Measurements from ENCODE around the gene TPRKB.

Gene TPRKB

DNA sequence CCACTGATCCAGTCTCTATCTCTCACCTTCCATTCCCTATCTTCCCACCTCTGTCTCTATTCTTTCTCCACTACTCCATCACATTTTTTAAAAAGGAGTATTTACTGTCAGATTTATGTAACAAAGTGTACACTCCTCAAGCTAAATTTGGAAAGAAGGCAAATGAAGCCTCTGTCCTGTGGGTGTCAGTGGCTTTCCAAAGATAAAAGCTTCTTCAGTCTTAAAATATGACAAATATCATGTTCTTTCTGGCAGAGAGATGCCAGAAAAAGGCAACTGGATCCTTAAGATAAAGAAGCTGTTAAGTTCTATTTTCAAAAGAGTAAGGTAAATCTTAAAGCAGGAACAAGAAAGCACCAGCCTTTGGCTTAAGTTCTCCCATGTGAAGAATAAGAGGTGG lies 35.7 kb upstream of the TPRKB start:
- TF ChIP-seq, protein P1, sequence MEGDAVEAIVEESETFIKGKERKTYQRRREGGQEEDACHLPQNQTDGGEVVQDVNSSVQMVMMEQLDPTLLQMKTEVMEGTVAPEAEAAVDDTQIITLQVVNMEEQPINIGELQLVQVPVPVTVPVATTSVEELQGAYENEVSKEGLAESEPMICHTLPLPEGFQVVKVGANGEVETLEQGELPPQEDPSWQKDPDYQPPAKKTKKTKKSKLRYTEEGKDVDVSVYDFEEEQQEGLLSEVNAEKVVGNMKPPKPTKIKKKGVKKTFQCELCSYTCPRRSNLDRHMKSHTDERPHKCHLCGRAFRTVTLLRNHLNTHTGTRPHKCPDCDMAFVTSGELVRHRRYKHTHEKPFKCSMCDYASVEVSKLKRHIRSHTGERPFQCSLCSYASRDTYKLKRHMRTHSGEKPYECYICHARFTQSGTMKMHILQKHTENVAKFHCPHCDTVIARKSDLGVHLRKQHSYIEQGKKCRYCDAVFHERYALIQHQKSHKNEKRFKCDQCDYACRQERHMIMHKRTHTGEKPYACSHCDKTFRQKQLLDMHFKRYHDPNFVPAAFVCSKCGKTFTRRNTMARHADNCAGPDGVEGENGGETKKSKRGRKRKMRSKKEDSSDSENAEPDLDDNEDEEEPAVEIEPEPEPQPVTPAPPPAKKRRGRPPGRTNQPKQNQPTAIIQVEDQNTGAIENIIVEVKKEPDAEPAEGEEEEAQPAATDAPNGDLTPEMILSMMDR (IDR thresholded peaks at IDR 0.05; ENCODE audit: insufficient read depth, missing control alignments) = no peak

DNA sequence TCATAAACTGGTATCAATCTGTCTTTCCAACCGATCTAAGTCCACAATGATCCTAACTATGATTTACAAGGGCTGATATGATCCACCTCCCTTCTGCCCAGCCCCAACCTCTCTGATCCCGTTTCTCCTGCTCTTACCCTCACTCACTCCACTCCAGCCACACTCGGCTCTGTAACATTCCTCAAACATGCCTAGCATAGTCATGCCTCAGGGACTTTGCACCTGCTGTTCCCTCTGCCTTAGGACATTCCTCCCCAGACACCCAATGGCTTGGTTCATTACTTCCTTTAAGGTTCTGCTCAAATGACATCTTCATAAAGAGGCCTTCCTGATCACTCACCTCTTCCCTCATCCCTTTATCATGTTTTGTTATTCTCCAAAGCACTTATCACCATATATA lies 33.6 kb upstream of the TPRKB start:
- DNase-seq (ENCODE audit: insufficient read length, low spot score) = no peak
- FAIRE-seq = no peak
- TF ChIP-seq, protein P1 (IDR thresholded peaks at IDR 0.05; ENCODE audit: insufficient read depth, missing control alignments) = no peak

More for the DNA sequence above, 35.7 kb upstream of the TPRKB start:
- FAIRE-seq = no peak
- DNase-seq (ENCODE audit: insufficient read length, low spot score) = no peak

DNA sequence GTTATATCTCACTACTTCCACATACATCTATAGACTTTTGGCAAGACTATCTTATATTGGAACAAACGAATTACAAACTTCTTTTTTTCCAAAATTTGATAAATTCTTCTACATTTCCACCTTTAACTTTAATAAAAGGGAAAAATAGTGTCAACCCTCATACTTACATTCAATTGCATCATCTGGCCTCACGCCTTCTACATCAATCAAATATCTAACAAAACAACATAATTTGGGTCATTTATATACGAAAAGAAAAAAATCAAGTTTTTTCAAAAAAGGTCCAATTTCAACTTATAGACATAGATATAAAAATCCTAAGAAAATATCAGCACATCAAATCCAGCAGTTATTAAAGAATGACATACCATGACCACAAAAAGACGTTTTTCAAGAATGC lies 29.8 kb upstream of the TPRKB start:
- TF ChIP-seq, protein P1 (IDR thresholded peaks at IDR 0.05; ENCODE audit: insufficient read depth, missing control alignments) = no peak
- FAIRE-seq = no peak
- no peak for DNase-seq (ENCODE audit: insufficient read length, low spot score)

DNA sequence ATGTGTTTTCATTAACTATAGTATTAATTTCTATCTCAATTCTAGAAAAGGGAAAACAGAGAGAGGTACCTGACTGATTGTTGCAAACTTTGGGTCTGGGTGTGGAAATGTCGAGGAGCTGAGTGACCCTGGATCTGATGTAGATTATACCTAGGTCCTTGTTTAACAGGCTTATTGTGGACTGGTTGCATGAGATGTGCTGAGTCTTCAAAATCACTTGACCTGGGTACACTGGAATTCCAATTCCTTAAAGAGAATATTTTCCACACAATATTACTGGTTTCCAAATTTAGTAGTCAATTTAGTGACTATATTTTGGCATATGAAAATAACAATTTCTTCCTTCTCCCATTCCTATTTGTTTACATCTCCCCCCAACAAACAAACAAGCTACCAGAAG lies 29.2 kb upstream of the TPRKB start:
- FAIRE-seq = no peak
- TF ChIP-seq, protein P1 (IDR thresholded peaks at IDR 0.05; ENCODE audit: insufficient read depth, missing control alignments) = no peak

DNA sequence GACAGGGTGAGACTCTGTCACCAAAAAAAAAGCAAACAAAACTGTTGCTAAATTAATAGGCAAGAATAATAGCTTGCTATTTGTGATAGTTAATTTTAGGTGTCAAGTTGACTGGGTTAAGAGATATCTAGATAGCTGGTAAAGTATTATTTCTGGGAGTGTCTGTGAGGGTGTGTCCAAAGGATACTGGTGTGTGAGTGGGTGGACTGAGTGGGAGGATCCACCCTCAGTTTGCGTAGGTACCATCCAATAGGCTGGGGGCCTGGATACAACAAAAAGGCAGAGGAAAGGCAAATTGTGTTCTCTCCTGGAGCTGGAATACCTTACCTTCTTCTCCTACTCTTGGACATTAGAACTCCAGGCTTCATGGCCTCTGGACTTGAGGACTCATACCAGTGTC lies 27.8 kb upstream of the TPRKB start:
- TF ChIP-seq, protein P1 (IDR thresholded peaks at IDR 0.05; ENCODE audit: insufficient read depth, missing control alignments) = no peak
- DNase-seq (ENCODE audit: insufficient read length, low spot score) = no peak
- FAIRE-seq = no peak

More for the DNA sequence above, 29.2 kb upstream of the TPRKB start:
- DNase-seq (ENCODE audit: insufficient read length, low spot score) = no peak

DNA sequence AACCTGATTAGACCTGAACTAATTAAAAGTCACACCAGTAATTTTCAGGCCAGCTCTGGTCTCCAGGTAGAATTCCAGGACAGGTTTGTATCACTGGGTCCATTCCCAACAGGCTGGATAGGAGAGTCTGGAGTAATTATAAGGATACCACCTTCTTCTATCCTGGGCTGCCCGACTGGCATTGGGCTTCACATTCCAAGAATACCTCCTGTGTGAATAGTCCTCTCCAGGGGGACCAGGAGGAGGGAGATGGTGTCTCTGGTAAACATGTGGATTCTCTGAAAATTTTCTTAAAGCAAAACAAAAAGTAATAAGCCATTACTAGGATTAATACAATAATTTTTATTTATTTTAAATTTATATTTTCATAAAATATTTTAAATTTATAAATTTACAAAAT lies 25.4 kb upstream of the TPRKB start:
- DNase-seq (ENCODE audit: insufficient read length, low spot score) (no peak), FAIRE-seq (no peak)
- TF ChIP-seq, protein P1 (IDR thresholded peaks at IDR 0.05; ENCODE audit: insufficient read depth, missing control alignments) = no peak

DNA sequence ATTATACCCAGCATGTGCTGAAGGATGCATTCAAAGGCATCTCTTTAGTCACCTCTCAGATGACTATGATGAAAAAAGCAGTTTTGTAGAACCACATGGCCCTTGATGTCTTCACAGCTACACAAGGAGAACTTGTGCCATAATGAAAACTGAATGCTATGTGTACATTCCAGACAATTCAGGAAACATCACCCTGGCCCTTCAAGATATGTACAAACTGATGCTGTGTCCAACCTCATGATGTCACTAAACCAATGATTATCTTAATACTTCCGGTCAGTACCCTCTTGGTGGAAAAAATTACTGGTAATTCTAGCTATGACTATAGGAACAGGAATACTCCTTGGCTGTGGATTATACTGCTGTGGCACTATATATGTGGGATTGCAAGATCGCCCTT lies 22.8 kb upstream of the TPRKB start:
- TF ChIP-seq, protein P1 (IDR thresholded peaks at IDR 0.05; ENCODE audit: insufficient read depth, missing control alignments) = no peak
- DNase-seq (ENCODE audit: insufficient read length, low spot score) = no peak

More for the DNA sequence above, 22.8 kb upstream of the TPRKB start:
- no peak for FAIRE-seq
